Activated CD4-positive, alpha-beta T cell treated with anti-CD3 and anti-CD28 coated beads, Interleukin-2, Interleukin-4, amounts not matched to agents 100 ng/mL and 50 ng/mL, durations not matched to agents 16 hours and 8 hours (primary cell): ENCODE results near the gene RRAGA.
"Not testable (repeated sequence)": the region's sequence is repeated elsewhere in the genome, so short reads cannot be mapped to it uniquely, and the experiment has no call there.

ENCODE experiments used
- DNase-seq: peaks from one replicate; pipeline ENCODE4 v3.0.0-alpha.2; 2020; ENCODE audit warnings: low spot score

The RRAGA gene

GRCh38 chr9:19085295-19085694 lies 36.1 kb downstream of the RRAGA start:
- DNase-seq = peak; percentile 54

- no peak for DNase-seq
Measured at GRCh38 chr9:19087106-19088000, 38.1 kb downstream of the RRAGA start.

GRCh38 chr9:19097431-19097830 lies 48.2 kb downstream of the RRAGA start:
- not testable (repeated sequence) for DNase-seq
